Astrocyte (in vitro differentiated cells and primary cell): Measurements from ENCODE around the gene KRTAP7-1.

Source experiments
- CTCF ChIP-seq: IDR thresholded peaks from 2 replicates; pipeline ENCODE4 v1.5.1; 2011; ENCODE audit warnings: low read depth, mild to moderate bottlenecking, inconsistent platforms, low read length, moderate library complexity; ENCODE audit not compliant: insufficient read depth
- EZH2 ChIP-seq: IDR thresholded peaks from 2 replicates; pipeline ENCODE4 v1.6.1; 2012; ENCODE audit warnings: mild to moderate bottlenecking, low read length, inconsistent platforms; ENCODE audit not compliant: insufficient read depth

- TF ChIP-seq CTCF (no peak), EZH2 (no peak)
These were observed 9.0 kb upstream of the KRTAP7-1 start for GRCh38 chr21:30838536-30838935.
